Measurements from ENCODE around the gene PRKCA.

Gene PRKCA

GRCh38 chr17:66611397-66611796, 309.0 kb downstream of the PRKCA start:
- TF ChIP-seq, protein P1, sequence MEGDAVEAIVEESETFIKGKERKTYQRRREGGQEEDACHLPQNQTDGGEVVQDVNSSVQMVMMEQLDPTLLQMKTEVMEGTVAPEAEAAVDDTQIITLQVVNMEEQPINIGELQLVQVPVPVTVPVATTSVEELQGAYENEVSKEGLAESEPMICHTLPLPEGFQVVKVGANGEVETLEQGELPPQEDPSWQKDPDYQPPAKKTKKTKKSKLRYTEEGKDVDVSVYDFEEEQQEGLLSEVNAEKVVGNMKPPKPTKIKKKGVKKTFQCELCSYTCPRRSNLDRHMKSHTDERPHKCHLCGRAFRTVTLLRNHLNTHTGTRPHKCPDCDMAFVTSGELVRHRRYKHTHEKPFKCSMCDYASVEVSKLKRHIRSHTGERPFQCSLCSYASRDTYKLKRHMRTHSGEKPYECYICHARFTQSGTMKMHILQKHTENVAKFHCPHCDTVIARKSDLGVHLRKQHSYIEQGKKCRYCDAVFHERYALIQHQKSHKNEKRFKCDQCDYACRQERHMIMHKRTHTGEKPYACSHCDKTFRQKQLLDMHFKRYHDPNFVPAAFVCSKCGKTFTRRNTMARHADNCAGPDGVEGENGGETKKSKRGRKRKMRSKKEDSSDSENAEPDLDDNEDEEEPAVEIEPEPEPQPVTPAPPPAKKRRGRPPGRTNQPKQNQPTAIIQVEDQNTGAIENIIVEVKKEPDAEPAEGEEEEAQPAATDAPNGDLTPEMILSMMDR (IDR thresholded peaks at IDR 0.05; ENCODE audit: low read depth, low read length) = no peak
- TF ChIP-seq EZH2phosphoT487 (IDR thresholded peaks at IDR 0.05; ENCODE audit: low read depth) = no peak

GRCh38 chr17:66612993-66613392, 310.6 kb downstream of the PRKCA start:
- Histone ChIP-seq H3K4me2 (ENCODE audit: low read length) (no peak overlapping the region), H3K36me3 (replicated peaks; ENCODE audit: low read depth, low read length) (no peaks in the 10 kb centered on the region), H3K27me3 (ENCODE audit: low read depth, low read length) (no peaks in the 10 kb centered on the region), H2AFZ (ENCODE audit: low read depth, low read length) (no peak overlapping the region), H3K4me3 (ENCODE audit: low read length) (no peak overlapping the region), H3K79me2 (ENCODE audit: low read length) (no peaks in the 10 kb centered on the region), H4K20me1 (ENCODE audit: insufficient read depth, low read length) (no peaks in the 10 kb centered on the region), H3K27ac (ENCODE audit: low read length) (no peak overlapping the region), H3K9me3 (ENCODE audit: insufficient read depth, low read length) (0 out of 2 replicates have a peak, but pooled peaks cover 4% of the 10 kb centered on the region), H3K4me1 (ENCODE audit: low read length) (peaks cover 6% of the 10 kb centered on the region; the same call in 1 of the 2 replicates), H3K9ac (ENCODE audit: low read length) (no peak overlapping the region)
- no peak for TF ChIP-seq EZH2phosphoT487 (IDR thresholded peaks at IDR 0.05; ENCODE audit: low read depth)
- TF ChIP-seq, protein P1 (IDR thresholded peaks at IDR 0.05; ENCODE audit: low read depth, low read length) = no peak

More at GRCh38 chr17:66611397-66611796, 309.0 kb downstream of the PRKCA start:
- H2AFZ ChIP-seq (ENCODE audit: low read depth, low read length) = no peak overlapping the region
- 0 out of 2 replicates have a peak, but pooled peaks cover 4% of the 10 kb centered on the region for H3K9me3 ChIP-seq (ENCODE audit: insufficient read depth, low read length)
- no peak overlapping the region for H3K4me2 ChIP-seq (ENCODE audit: low read length)
- H3K9ac ChIP-seq (ENCODE audit: low read length) = no peak overlapping the region
- no peak overlapping the region for H3K27ac ChIP-seq (ENCODE audit: low read length)
- no peak overlapping the region for H3K4me3 ChIP-seq (ENCODE audit: low read length)
- no peaks in the 10 kb centered on the region for H3K27me3 ChIP-seq (ENCODE audit: low read depth, low read length)
- no peaks in the 10 kb centered on the region for H3K79me2 ChIP-seq (ENCODE audit: low read length)
- H4K20me1 ChIP-seq (ENCODE audit: insufficient read depth, low read length) = no peaks in the 10 kb centered on the region
- no peaks in the 10 kb centered on the region for H3K36me3 ChIP-seq (replicated peaks; ENCODE audit: low read depth, low read length)
- H3K4me1 ChIP-seq (ENCODE audit: low read length) = peaks cover 6% of the 10 kb centered on the region; the same call in 1 of the 2 replicates

GRCh38 chr17:66614469-66614868, 312.1 kb downstream of the PRKCA start:
- Histone ChIP-seq H3K4me3 (ENCODE audit: low read length) (no peak overlapping the region), H4K20me1 (ENCODE audit: insufficient read depth, low read length) (no peaks in the 10 kb centered on the region), H3K79me2 (ENCODE audit: low read length) (no peaks in the 10 kb centered on the region), H3K27me3 (ENCODE audit: low read depth, low read length) (0 out of 2 replicates have a peak, but pooled peaks cover 3% of the 10 kb centered on the region), H2AFZ (ENCODE audit: low read depth, low read length) (peak overlapping the region; percentile 54; the same call in 1 of the 2 replicates), H3K4me1 (ENCODE audit: low read length) (peaks cover 6% of the 10 kb centered on the region; the same call in 1 of the 2 replicates), H3K9ac (ENCODE audit: low read length) (no peak overlapping the region), H3K9me3 (ENCODE audit: insufficient read depth, low read length) (0 out of 2 replicates have a peak, but pooled peaks cover 4% of the 10 kb centered on the region), H3K4me2 (ENCODE audit: low read length) (no peak overlapping the region), H3K36me3 (replicated peaks; ENCODE audit: low read depth, low read length) (no peaks in the 10 kb centered on the region), H3K27ac (ENCODE audit: low read length) (no peak overlapping the region)
- TF ChIP-seq, protein P1 (IDR thresholded peaks at IDR 0.05; ENCODE audit: low read depth, low read length) = no peak
- TF ChIP-seq EZH2phosphoT487 (IDR thresholded peaks at IDR 0.05; ENCODE audit: low read depth) = no peak

- H2AFZ ChIP-seq (ENCODE audit: low read depth, low read length) = no peak overlapping the region
- H3K79me2 ChIP-seq (ENCODE audit: low read length) = no peaks in the 10 kb centered on the region
- H4K20me1 ChIP-seq (ENCODE audit: insufficient read depth, low read length) = no peaks in the 10 kb centered on the region
- H3K36me3 ChIP-seq (replicated peaks; ENCODE audit: low read depth, low read length) = no peaks in the 10 kb centered on the region
- H3K9me3 ChIP-seq (ENCODE audit: insufficient read depth, low read length) = no peaks in the 10 kb centered on the region
- no peak overlapping the region for H3K4me2 ChIP-seq (ENCODE audit: low read length)
- TF ChIP-seq EZH2phosphoT487 (IDR thresholded peaks at IDR 0.05; ENCODE audit: low read depth) = no peak
- TF ChIP-seq, protein P1 (IDR thresholded peaks at IDR 0.05; ENCODE audit: low read depth, low read length) = no peak
- 0 out of 2 replicates have a peak, but pooled peaks cover 15% of the 10 kb centered on the region for H3K27me3 ChIP-seq (ENCODE audit: low read depth, low read length)
- peaks cover 6% of the 10 kb centered on the region; the same call in 1 of the 2 replicates for H3K4me1 ChIP-seq (ENCODE audit: low read length)
- H3K4me3 ChIP-seq (ENCODE audit: low read length) = no peak overlapping the region
- no peak overlapping the region for H3K27ac ChIP-seq (ENCODE audit: low read length)
- H3K9ac ChIP-seq (ENCODE audit: low read length) = no peak overlapping the region
These were observed 316.8 kb downstream of the PRKCA start for GRCh38 chr17:66619206-66619605.
